RWPE1 (cell line): ENCODE results near the gene GDPD3.
A peak's percentile ranks its signal among the peaks of the same experiment; 100 is the strongest.
"Not testable (repeated sequence)": the region's sequence is repeated elsewhere in the genome, so short reads cannot be mapped to it uniquely, and the experiment has no call there.

Experiments used
- CTCF ChIA-PET: fragments of 350-600 bp; sonication (Branson Sonifier 250); formaldehyde crosslinking; extraction: SDS; loops from one replicate; lab custom pipeline; 2021; lab: Yijun Ruan, JAX
- POLR2A ChIA-PET: fragments of 400-600 bp; formaldehyde crosslinking; extraction: SDS; loops from one replicate; lab custom pipeline; 2020; ENCODE audit warnings: antibody characterized with exemption; ENCODE audit not compliant: low non-redundant PET; lab: Yijun Ruan, JAX
- DNase-seq: peaks from one replicate; pipeline ENCODE4 v3.0.0; 2012; ENCODE audit warnings: low spot score
- H3K27ac ChIP-seq: fragments of 450-650 bp; 2 replicates; pipeline ENCODE4 v1.5.1; 2017
- CTCF ChIP-seq: fragments of 450-650 bp; conservative IDR thresholded peaks from 2 replicates; pipeline ENCODE4 v1.5.1; 2017; ENCODE audit warnings: low read depth, mild to moderate bottlenecking

Gene GDPD3

GRCh38 chr16:30119428-30119827 is 6.1 kb upstream of the GDPD3 start:
- no peak for DNase-seq
- POLR2A ChIA-PET: no interaction called here
- CTCF ChIA-PET: no interaction called here
- no peak for TF ChIP-seq CTCF
- H3K27ac ChIP-seq: no peak overlapping the region

DNA sequence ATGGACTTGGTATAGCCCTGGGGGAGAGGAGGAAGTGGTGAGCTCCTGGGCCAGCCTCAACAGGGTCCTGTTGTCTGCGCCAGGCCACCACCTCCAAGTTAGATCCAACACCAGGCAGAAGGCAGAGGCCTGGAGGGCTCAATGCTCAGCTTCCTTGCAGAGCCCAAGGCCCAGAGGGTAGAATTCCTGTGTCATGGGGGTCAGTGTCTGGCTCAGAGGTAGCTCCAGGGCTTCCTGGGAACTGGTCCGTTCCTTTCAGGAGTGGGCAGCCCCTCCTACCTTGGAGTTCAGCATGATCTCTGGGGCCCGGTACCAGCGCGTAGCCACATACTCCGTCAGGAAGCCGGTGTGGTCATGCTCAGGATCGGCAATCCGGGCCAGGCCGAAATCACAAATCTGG is 4.4 kb upstream of the GDPD3 start:
- ChIA-PET POLR2A (no interaction called here), CTCF (interaction anchor here (1.4 kb wide), 1 partner anchor 26 kb away, joined by 5 read pairs; the partner anchor contains the start of gene TBX6)
- no peak overlapping the region for H3K27ac ChIP-seq
- no peak for DNase-seq
- TF ChIP-seq CTCF: no peak

- ChIA-PET POLR2A (no interaction called here), CTCF (interaction anchor here (0.7 kb wide), 1 partner anchor 20 kb away, joined by 3 read pairs; no protein-coding TSS in a partner anchor)
- no peak for DNase-seq
- H3K27ac ChIP-seq: peak overlapping the region; percentile 65
- TF ChIP-seq CTCF: no peak
Observed at GRCh38 chr16:30116291-30117207, 3.2 kb upstream of the GDPD3 start.

DNA sequence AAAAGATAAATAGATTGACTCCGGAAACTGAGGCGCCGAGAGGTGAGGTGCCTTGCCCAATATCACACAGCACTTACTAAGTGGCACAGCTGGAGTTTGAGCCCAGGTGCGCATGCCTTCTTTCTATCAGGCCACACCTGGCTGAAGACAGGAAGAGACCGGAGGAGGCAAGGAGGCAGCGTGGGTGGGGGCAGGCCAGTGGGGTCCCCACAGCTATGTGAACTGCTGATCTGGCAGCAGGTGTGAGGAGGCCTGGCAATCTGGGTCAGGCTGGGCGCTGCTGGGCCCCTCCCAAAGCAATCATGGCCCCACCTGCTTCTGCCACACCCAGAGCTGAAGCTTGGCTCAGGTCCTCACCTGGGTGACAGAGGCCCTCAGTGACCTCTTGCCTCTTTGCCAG is 1.9 kb upstream of the GDPD3 start:
- DNase-seq: no peak
- TF ChIP-seq CTCF: no peak
- ChIA-PET CTCF (interaction anchor here (0.6 to 0.7 kb wide), 2 partner anchors 30 to 46 kb away, joined by 3 to 4 read pairs; no protein-coding TSS in a partner anchor), POLR2A (no interaction called here)
- peak overlapping the region; percentile 65 for H3K27ac ChIP-seq

DNA sequence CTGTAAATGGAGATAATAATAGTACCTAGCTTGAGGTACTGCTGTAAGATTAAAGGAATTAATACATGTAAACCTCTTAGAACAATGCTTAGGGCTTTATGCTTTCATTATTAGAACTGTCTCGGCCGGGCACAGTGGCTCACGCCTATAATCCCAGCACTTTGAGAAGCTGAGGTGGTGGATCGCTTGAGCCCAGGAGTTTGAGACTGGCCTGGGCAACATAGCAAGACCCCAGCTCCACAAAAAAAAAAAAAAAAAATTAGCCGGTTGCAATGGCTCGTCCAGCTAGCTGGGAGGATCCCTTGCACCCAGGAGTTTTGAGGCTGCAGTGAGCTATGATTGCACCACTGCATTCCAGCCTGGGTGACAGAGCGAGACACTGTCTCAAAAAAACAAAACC is 1.5 kb upstream of the GDPD3 start:
- peak overlapping the region; percentile 65 for H3K27ac ChIP-seq
- DNase-seq: not testable (repeated sequence)
- CTCF ChIA-PET: interaction anchor here (0.6 to 0.7 kb wide), 2 partner anchors 29 to 46 kb away, joined by 3 to 4 read pairs; no protein-coding TSS in a partner anchor
- POLR2A ChIA-PET: interaction anchor here (0.6 kb wide), 1 partner anchor 101 kb away, joined by 9 read pairs; no protein-coding TSS in a partner anchor

- peak overlapping the region; percentile 65 for H3K27ac ChIP-seq
- DNase-seq: no peak
- TF ChIP-seq CTCF: no peak
- POLR2A ChIA-PET: interaction anchor here (0.6 kb wide), 1 partner anchor 101 kb away, joined by 9 read pairs; no protein-coding TSS in a partner anchor
- CTCF ChIA-PET: no interaction called here
Observed at GRCh38 chr16:30114411-30114810, 1.1 kb upstream of the GDPD3 start.
